ENCODE results near the gene ZNF235. TPM values are rescaled to one million over a fixed set of nuclear protein-coding genes. Genes with fewer than 3 reads are reported as not detected.

The ZNF235 gene
- total and polyA plus RNA-seq, 2 of the 4 experiments (the other 2 are of a cell fraction): 0.77 to 3.0 TPM

DNA sequence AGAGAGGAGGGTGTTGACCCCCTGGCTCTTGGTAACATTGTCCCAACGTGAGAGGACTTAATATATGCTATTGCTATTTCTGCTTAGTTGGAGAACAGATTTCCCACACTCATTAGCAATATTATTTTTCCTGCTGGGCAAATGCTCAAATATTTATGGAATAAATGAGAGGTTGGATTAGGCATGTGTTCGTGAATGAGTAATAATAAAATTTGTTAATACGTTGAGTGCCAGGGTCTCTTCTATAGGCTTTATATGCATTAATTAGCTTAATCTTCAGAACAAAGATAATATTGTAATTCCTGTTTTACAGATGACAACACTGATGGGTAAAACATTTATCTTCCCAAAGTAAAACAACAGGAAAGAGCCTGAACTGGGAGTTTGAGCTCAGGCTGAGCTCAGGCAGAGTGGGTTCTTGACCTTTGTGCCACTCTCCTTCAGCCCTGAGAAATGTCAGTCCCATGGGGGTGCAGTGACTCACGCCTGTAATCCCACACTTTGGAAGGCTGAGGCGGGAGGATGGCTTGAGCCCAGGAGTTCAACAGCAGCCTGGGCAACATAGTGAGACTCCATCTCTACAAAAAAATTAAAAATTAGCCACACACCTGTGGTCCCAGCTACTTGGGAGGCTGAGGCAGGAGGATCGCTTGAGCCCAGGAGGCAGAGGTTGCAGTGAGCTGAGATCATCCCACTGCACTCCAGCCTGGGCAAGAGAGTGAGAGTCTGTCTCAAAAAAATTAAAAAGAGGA is 44.0 kb downstream of the ZNF235 start:
- CTCF ChIA-PET: no interaction called here

More for the DNA sequence above, 44.0 kb downstream of the ZNF235 start:
- Histone ChIP-seq H4K8ac (ENCODE audit: low read depth in 2 of 2, low read length in 2 of 2) (peak overlapping the region in 1 of 2 experiments; percentile 53; a peak in 2 of 4 replicates), H2AK9ac (replicated peaks; ENCODE audit: low read depth, low read length, poor library complexity) (peak overlapping the region; percentile 76), H3K9me1 (ENCODE audit: insufficient read depth, low read length) (no peaks in the 10 kb centered on the region), H2BK20ac (ENCODE audit: low read depth, low read length) (no peak overlapping the region), H3K14ac (replicated peaks; ENCODE audit: low read depth, low read length) (no peak overlapping the region), H3K4ac (ENCODE audit: low read depth, low read length) (no peak overlapping the region), H2BK5ac (ENCODE audit: low read depth, low read length, poor library complexity, severe bottlenecking) (no peak overlapping the region), H3K56ac (ENCODE audit: extremely low read depth, insufficient read depth, low read length) (no peak overlapping the region), H4K5ac (ENCODE audit: low read depth, low read length) (no peak overlapping the region), H2BK120ac (ENCODE audit: low read depth, low read length) (no peak overlapping the region), H4K20me1 (ENCODE audit: insufficient read depth, low read length) (no peaks in the 10 kb centered on the region), H2AFZ (replicated peaks; ENCODE audit: low read length, poor library complexity) (peak overlapping the region; percentile 98), H3K23ac (ENCODE audit: low read depth, low read length) (no peak overlapping the region), H3K9ac (ENCODE audit: low read depth, low read length) (no peak overlapping the region), H3K4me1 (ENCODE audit: control insufficient read depth, insufficient read depth, low read length) (peaks cover 2% of the 10 kb centered on the region; the same call in 1 of the 2 replicates), H2AK5ac (ENCODE audit: low read depth, low read length) (no peak overlapping the region), H3K79me1 (ENCODE audit: low read depth in 1 of 2, low read length in 2 of 2) (no peaks in the 10 kb centered on the region), H3K36me3 (ENCODE audit: control insufficient read depth, insufficient read depth, low read length) (no peaks in the 10 kb centered on the region), H3K4me2 (ENCODE audit: low read depth, low read length) (peak overlapping the region; percentile 92; the same call in 1 of the 2 replicates), H3K27ac (ENCODE audit: insufficient read depth, low read length) (no peak overlapping the region), H3K9me3 (ENCODE audit: control insufficient read depth, insufficient read depth, low read length) (peaks cover 7% of the 10 kb centered on the region), H3K4me3 (ENCODE audit: insufficient read depth, low read depth, low read length) (no peak overlapping the region), H3K27me3 (ENCODE audit: control insufficient read depth, insufficient read depth, low read length) (no peaks in the 10 kb centered on the region), H3K18ac (ENCODE audit: low read depth, low read length) (no peak overlapping the region), H4K91ac (ENCODE audit: insufficient read depth, low read depth, low read length) (no peak overlapping the region), H2BK15ac (ENCODE audit: low read depth, low read length) (no peak overlapping the region)
- intact Hi-C loops (cut with micrococcal nuclease) (no loop called here), dilution Hi-C loops (cut with HindIII; ENCODE audit: low sequenced_read_pairs, unreplicated experiment) (no loop called here), in situ Hi-C loops (cut with MboI; ENCODE audit: low sequenced_read_pairs) (no loop called here)
- POLR2A ChIA-PET (ENCODE audit: unreplicated experiment): interaction anchor here (0.5 kb wide), 1 partner anchor 536 kb away, joined by 3 read pairs; no protein-coding TSS in a partner anchor
- BruUV-seq (replicated peaks): no TSS peak
- 100% methylated on average over 1 of the region's 6 CpGs; no CpG with 5 or more reads in 1 of the 2 experiments for WGBS, 2 experiments (ENCODE audit: extremely low coverage in 2 of 2, insufficient read length in 1 of 2)
- no peak for DNase-seq
- TF ChIP-seq MAFK (IDR thresholded peaks at IDR 0.05; ENCODE audit: low read depth, low read length) (no peak), SMC3 (IDR thresholded peaks at IDR 0.05; ENCODE audit: low read depth, low read length) (no peak), MXI1 (IDR thresholded peaks at IDR 0.05; ENCODE audit: borderline replicate concordance, low read depth, low read length) (no peak), POLR2A (IDR thresholded peaks at IDR 0.05; ENCODE audit: low read depth, low read length) (no peak), RCOR1 (IDR thresholded peaks at IDR 0.05; ENCODE audit: insufficient replicate concordance, low read length) (no peak)
- TF ChIP-seq, protein P1, sequence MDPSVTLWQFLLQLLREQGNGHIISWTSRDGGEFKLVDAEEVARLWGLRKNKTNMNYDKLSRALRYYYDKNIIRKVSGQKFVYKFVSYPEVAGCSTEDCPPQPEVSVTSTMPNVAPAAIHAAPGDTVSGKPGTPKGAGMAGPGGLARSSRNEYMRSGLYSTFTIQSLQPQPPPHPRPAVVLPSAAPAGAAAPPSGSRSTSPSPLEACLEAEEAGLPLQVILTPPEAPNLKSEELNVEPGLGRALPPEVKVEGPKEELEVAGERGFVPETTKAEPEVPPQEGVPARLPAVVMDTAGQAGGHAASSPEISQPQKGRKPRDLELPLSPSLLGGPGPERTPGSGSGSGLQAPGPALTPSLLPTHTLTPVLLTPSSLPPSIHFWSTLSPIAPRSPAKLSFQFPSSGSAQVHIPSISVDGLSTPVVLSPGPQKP (IDR thresholded peaks at IDR 0.05; ENCODE audit: borderline replicate concordance, low read depth, low read length): no peak
- no peak for ATAC-seq (ENCODE audit: low read depth)

Data from IMR-90 (cell line).